K562 (cell line): ENCODE results near the gene DPH2. TPM values are rescaled to one million over a fixed set of nuclear protein-coding genes. Genes with fewer than 3 reads are reported as not detected.

Experiments used
- CBX1 ChIP-seq: sonication (generic); IDR thresholded peaks from 2 replicates; pipeline ENCODE4 v1.6.1; 2016; ENCODE audit warnings: antibody characterized with exemption, low read depth, mild to moderate bottlenecking
- CHCHD3 ChIP-seq: fragments of 250-450 bp; sonication (Bioruptor Pico); IDR thresholded peaks from 2 replicates; pipeline ENCODE4 v2.1.2; 2022; ENCODE audit warnings: mild to moderate bottlenecking
- ESRRA ChIP-seq: fragments of 450-650 bp; IDR thresholded peaks from 2 replicates; pipeline ENCODE4 v1.6.1; 2014; ENCODE audit warnings: low read depth, mild to moderate bottlenecking, moderate library complexity, borderline replicate concordance
- GABPB2 ChIP-seq: fragments of 250-450 bp; sonication (Bioruptor Pico); conservative IDR thresholded peaks from 2 replicates; pipeline ENCODE4 v1.5.1; 2021; ENCODE audit warnings: mild to moderate bottlenecking
- JUND ChIP-seq, 2 experiments: IDR thresholded peaks; 2 replicates in 1 of 2; 3 replicates in 1 of 2; pipeline ENCODE4 v1.6.1; 2011; ENCODE audit warnings: borderline replicate concordance in 2 of 2, low read depth in 2 of 2, low read length in 2 of 2, improper control_type of control experiment in 1 of 2, missing biosample characterization in 1 of 2, missing genetic modification characterization in 1 of 2, missing genetic modification reagents in 1 of 2
- NCOA1 ChIP-seq: fragments of 450-650 bp; IDR thresholded peaks from 2 replicates; pipeline ENCODE4 v1.6.1; 2016; ENCODE audit warnings: low read depth
- NCOA6 ChIP-seq: fragments of 450-650 bp; IDR thresholded peaks from 2 replicates; pipeline ENCODE4 v1.6.1; 2017; ENCODE audit warnings: mild to moderate bottlenecking
- NFE2 ChIP-seq: IDR thresholded peaks from 2 replicates; pipeline ENCODE4 v1.6.1; 2014; ENCODE audit warnings: antibody characterized with exemption, low read depth
- NFYB ChIP-seq: IDR thresholded peaks from 2 replicates; pipeline ENCODE4 v1.6.1; 2011; ENCODE audit warnings: mild to moderate bottlenecking, moderate library complexity; ENCODE audit not compliant: insufficient read length; ENCODE audit errors: extremely low read depth
- POLR2A ChIP-seq: fragments of 450-650 bp; conservative IDR thresholded peaks from 2 replicates; pipeline ENCODE4 v1.6.1; 2016
- RBM34 ChIP-seq: fragments of 200-400 bp; formaldehyde crosslinking; IDR thresholded peaks from 2 replicates; pipeline ENCODE4 v1.6.1; 2018; ENCODE audit warnings: low read length, borderline replicate concordance; ENCODE audit not compliant: insufficient read depth
- TRIM24 ChIP-seq, 2 experiments: fragments of 450-650 bp; IDR thresholded peaks; 2 replicates each; pipeline ENCODE4 v1.6.1; 2016
- ZNF57 ChIP-seq: fragments of 450-650 bp; formaldehyde crosslinking; IDR thresholded peaks from 2 replicates; pipeline ENCODE4 v1.4.0; 2020; ENCODE audit warnings: mild to moderate bottlenecking, moderate library complexity
- polyA plus RNA-seq, 8 experiments: library from polyadenylated mRNA; depleted of rRNA in 4 of 8; stranded (reverse) in 5 of 8; unstranded in 3 of 8; fragments of >200 nt; fragmentation: Nextera tagmentation in 2 of 8; fragmentation: Illumina TruSeq in 1 of 8; extraction: Ambion mirVana in 2 of 8; extraction: Trizol in 1 of 8; gene quantifications; 2 replicates each; pipeline versions ENCODE4 v1.2.1 to v1.2.3, GENCODE V29; 2011 to 2014; ENCODE audit warnings: inconsistent platforms in 1 of 8, missing spikeins in 1 of 8
- total RNA-seq, 7 experiments: library from RNA; depleted of rRNA in 6 of 7; stranded (reverse); fragments of >200 nt in 6 of 7; fragmentation: Illumina TruSeq in 2 of 7; extraction: Trizol in 2 of 7; gene quantifications; 2 replicates each; pipeline versions ENCODE4 v1.2.1 to v1.2.3, GENCODE V29; 2011 to 2021; ENCODE audit warnings: low replicate concordance in 1 of 7
- TF ChIP-seq, protein P1 (sequence below), 2 experiments: fragments of 450-650 bp; IDR thresholded peaks; 2 replicates each; pipeline ENCODE4 v1.6.1; 2018; ENCODE audit warnings: mild to moderate bottlenecking in 2 of 2, low read depth in 1 of 2; ENCODE audit not compliant: partially characterized antibody in 2 of 2
- TF ChIP-seq, protein P2 (sequence below), 3 experiments: IDR thresholded peaks in 2 of 3; conservative IDR thresholded peaks in 1 of 3; 2 replicates each; pipeline ENCODE4 v1.5.1; 2011 to 2012; ENCODE audit warnings: low read length in 3 of 3, mild to moderate bottlenecking in 3 of 3, control low read depth in 2 of 3, improper control_type of control experiment in 1 of 3, inconsistent platforms in 1 of 3, low read depth in 1 of 3, mixed read lengths in 1 of 3, moderate library complexity in 1 of 3; ENCODE audit not compliant: insufficient read depth in 2 of 3
- TF ChIP-seq, protein P3 (sequence below): fragments of 200-800 bp; sonication (Bioruptor generic); IDR thresholded peaks from 2 replicates; pipeline ENCODE4 v1.6.1; 2017; ENCODE audit warnings: missing genetic modification characterization, missing compliant biosample characterization

Gene DPH2
- total and polyA plus RNA-seq, 9 of the 15 experiments (the other 6 are each of a cell fraction or from before 2014, with no cell fraction given): 17.9 to 94.1 (median 68.1) TPM

DNA sequence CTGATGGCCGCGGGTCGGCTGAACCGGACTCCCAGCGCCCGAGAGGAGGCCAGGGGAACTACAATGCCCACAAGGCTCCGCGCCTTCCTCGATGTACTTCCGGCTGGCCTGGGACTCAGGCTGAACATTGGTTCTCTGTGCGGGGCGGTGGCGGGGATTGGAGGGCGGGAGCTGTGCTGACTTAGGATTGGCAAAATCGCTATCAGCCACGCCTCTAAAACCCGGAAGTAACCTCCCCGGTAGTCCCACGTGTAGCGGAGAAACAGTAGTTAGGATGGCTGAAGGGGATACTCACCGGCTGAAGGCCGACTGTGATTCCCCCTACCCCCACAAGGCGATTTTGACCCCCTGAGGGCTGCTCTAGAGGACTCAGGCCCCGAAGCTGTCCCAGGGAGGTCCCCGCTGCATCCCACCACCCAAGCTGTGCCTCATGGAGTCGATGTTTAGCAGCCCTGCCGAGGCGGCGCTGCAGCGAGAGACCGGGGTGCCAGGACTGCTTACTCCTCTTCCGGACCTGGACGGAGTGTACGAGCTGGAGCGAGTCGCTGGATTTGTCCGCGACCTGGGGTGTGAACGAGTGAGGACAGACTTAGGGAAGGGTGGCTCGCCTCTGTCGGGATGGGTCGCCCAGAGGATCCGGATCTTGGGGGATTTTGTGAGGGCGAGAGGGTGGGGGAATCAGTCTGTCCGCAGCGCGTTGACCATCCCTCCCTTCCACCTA lies at the start of gene DPH2 (continued):
- no peak for TF ChIP-seq JUND (IDR thresholded peaks at IDR 0.05; ENCODE audit: borderline replicate concordance, low read depth, low read length)
- no peak; the same call in 2 of the 3 replicates for TF ChIP-seq JUND (tag; IDR thresholded peaks at IDR 0.05; ENCODE audit: borderline replicate concordance, low read depth, low read length)
- TF ChIP-seq, protein P1, sequence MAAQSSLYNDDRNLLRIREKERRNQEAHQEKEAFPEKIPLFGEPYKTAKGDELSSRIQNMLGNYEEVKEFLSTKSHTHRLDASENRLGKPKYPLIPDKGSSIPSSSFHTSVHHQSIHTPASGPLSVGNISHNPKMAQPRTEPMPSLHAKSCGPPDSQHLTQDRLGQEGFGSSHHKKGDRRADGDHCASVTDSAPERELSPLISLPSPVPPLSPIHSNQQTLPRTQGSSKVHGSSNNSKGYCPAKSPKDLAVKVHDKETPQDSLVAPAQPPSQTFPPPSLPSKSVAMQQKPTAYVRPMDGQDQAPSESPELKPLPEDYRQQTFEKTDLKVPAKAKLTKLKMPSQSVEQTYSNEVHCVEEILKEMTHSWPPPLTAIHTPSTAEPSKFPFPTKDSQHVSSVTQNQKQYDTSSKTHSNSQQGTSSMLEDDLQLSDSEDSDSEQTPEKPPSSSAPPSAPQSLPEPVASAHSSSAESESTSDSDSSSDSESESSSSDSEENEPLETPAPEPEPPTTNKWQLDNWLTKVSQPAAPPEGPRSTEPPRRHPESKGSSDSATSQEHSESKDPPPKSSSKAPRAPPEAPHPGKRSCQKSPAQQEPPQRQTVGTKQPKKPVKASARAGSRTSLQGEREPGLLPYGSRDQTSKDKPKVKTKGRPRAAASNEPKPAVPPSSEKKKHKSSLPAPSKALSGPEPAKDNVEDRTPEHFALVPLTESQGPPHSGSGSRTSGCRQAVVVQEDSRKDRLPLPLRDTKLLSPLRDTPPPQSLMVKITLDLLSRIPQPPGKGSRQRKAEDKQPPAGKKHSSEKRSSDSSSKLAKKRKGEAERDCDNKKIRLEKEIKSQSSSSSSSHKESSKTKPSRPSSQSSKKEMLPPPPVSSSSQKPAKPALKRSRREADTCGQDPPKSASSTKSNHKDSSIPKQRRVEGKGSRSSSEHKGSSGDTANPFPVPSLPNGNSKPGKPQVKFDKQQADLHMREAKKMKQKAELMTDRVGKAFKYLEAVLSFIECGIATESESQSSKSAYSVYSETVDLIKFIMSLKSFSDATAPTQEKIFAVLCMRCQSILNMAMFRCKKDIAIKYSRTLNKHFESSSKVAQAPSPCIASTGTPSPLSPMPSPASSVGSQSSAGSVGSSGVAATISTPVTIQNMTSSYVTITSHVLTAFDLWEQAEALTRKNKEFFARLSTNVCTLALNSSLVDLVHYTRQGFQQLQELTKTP (IDR thresholded peaks at IDR 0.05; ENCODE audit: low read depth in 1 of 2, partially characterized antibody in 2 of 2): peak; percentile 17 to 87
- TF ChIP-seq ESRRA: 0 out of 2 replicates have a peak, but pooled peaks have one; percentile 12
- TF ChIP-seq CHCHD3 (CRISPR knock-in tag): no peak
- no peak for TF ChIP-seq GABPB2 (CRISPR knock-in tag)
- TF ChIP-seq RBM34: no peak
- TF ChIP-seq NCOA6: no peak
- no peak for TF ChIP-seq NCOA1
- TF ChIP-seq CBX1: no peak
- TF ChIP-seq ZNF57 (CRISPR knock-in tag): peak; percentile 19; the same call in 1 of the 2 replicates
- 0 out of 2 replicates have a peak, but pooled peaks have one; percentile 1 for TF ChIP-seq NFE2
- peak; percentile 91 for TF ChIP-seq NFYB
- TF ChIP-seq POLR2A: peak; percentile 79
- TF ChIP-seq, protein P2, sequence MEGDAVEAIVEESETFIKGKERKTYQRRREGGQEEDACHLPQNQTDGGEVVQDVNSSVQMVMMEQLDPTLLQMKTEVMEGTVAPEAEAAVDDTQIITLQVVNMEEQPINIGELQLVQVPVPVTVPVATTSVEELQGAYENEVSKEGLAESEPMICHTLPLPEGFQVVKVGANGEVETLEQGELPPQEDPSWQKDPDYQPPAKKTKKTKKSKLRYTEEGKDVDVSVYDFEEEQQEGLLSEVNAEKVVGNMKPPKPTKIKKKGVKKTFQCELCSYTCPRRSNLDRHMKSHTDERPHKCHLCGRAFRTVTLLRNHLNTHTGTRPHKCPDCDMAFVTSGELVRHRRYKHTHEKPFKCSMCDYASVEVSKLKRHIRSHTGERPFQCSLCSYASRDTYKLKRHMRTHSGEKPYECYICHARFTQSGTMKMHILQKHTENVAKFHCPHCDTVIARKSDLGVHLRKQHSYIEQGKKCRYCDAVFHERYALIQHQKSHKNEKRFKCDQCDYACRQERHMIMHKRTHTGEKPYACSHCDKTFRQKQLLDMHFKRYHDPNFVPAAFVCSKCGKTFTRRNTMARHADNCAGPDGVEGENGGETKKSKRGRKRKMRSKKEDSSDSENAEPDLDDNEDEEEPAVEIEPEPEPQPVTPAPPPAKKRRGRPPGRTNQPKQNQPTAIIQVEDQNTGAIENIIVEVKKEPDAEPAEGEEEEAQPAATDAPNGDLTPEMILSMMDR (IDR thresholded peaks at IDR 0.05 in 2 of 3, conservative IDR thresholded peaks at IDR 0.05 in 1 of 3; ENCODE audit: insufficient read depth in 2 of 3, low read depth in 1 of 3, low read length in 3 of 3): 0 out of 6 replicates have a peak, but pooled peaks of 2 of the 3 experiments have one; percentile 6 to 15
- TF ChIP-seq, protein P3, sequence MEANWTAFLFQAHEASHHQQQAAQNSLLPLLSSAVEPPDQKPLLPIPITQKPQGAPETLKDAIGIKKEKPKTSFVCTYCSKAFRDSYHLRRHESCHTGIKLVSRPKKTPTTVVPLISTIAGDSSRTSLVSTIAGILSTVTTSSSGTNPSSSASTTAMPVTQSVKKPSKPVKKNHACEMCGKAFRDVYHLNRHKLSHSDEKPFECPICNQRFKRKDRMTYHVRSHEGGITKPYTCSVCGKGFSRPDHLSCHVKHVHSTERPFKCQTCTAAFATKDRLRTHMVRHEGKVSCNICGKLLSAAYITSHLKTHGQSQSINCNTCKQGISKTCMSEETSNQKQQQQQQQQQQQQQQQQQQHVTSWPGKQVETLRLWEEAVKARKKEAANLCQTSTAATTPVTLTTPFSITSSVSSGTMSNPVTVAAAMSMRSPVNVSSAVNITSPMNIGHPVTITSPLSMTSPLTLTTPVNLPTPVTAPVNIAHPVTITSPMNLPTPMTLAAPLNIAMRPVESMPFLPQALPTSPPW (CRISPR knock-in tag): peak; percentile 54; the same call in 1 of the 2 replicates
- no peak for TF ChIP-seq TRIM24 (IDR thresholded peaks at IDR 0.05)
